ENCODE results near the gene FAM236A. TPM values are rescaled to one million over a fixed set of nuclear protein-coding genes. Genes with fewer than 3 reads are reported as not detected.
"Not testable (repeated sequence)": the region's sequence is repeated elsewhere in the genome, so short reads cannot be mapped to it uniquely, and the experiment has no call there.

FAM236A gene
- not detected for total RNA-seq

- H3K4me1 Mint-ChIP-seq, H3K27ac Mint-ChIP-seq, H3K27me3 Mint-ChIP-seq, H3K4me3 Mint-ChIP-seq, H3K9me3 Mint-ChIP-seq, H3K36me3 Mint-ChIP-seq, DNase-seq: not testable (repeated sequence)
These were observed at the start of gene FAM236A for GRCh38 chrX:72937906-72938305. TSS of gene FAM236A (plus strand) at chrX:72938206. CDS start at chrX:72938263, 57 bp downstream.

- H3K36me3 Mint-ChIP-seq, H3K4me1 Mint-ChIP-seq, H3K4me3 Mint-ChIP-seq, DNase-seq, H3K27me3 Mint-ChIP-seq, H3K9me3 Mint-ChIP-seq, H3K27ac Mint-ChIP-seq: not testable (repeated sequence)
These were observed 48.3 kb upstream of the FAM236A start for GRCh38 chrX:72889740-72890139.

- H3K36me3 Mint-ChIP-seq, H3K4me1 Mint-ChIP-seq, H3K27ac Mint-ChIP-seq, H3K27me3 Mint-ChIP-seq, H3K4me3 Mint-ChIP-seq, DNase-seq, H3K9me3 Mint-ChIP-seq: not testable (repeated sequence)
These were observed 25.7 kb upstream of the FAM236A start, which contains the start of gene FAM236C for GRCh38 chrX:72912315-72912714. TSS of gene FAM236C (plus strand) at chrX:72912615. CDS start at chrX:72912715, 100 bp downstream.

- H3K4me3 Mint-ChIP-seq, H3K4me1 Mint-ChIP-seq, H3K36me3 Mint-ChIP-seq, DNase-seq, H3K27me3 Mint-ChIP-seq, H3K27ac Mint-ChIP-seq, H3K9me3 Mint-ChIP-seq: not testable (repeated sequence)
These were observed 21.9 kb upstream of the FAM236A start for GRCh38 chrX:72916096-72916495.

- not testable (repeated sequence) for H3K4me3 Mint-ChIP-seq, DNase-seq, H3K9me3 Mint-ChIP-seq, H3K4me1 Mint-ChIP-seq, H3K27me3 Mint-ChIP-seq, H3K27ac Mint-ChIP-seq, H3K36me3 Mint-ChIP-seq
These were observed 5.7 kb upstream of the FAM236A start for GRCh38 chrX:72932283-72932682.

GRCh38 chrX:72936455-72936854, 1.6 kb upstream of the FAM236A start:
- H3K27me3 Mint-ChIP-seq, H3K36me3 Mint-ChIP-seq, H3K4me3 Mint-ChIP-seq, H3K27ac Mint-ChIP-seq, H3K4me1 Mint-ChIP-seq, H3K9me3 Mint-ChIP-seq, DNase-seq: not testable (repeated sequence)

- not testable (repeated sequence) for H3K4me3 Mint-ChIP-seq, H3K36me3 Mint-ChIP-seq, H3K27me3 Mint-ChIP-seq, H3K27ac Mint-ChIP-seq, DNase-seq, H3K4me1 Mint-ChIP-seq, H3K9me3 Mint-ChIP-seq
These were observed 1.0 kb upstream of the FAM236A start for GRCh38 chrX:72936882-72937455.

GRCh38 chrX:72942272-72942671, 4.3 kb downstream of the FAM236A start:
- not testable (repeated sequence) for H3K9me3 Mint-ChIP-seq, H3K4me3 Mint-ChIP-seq, H3K27me3 Mint-ChIP-seq, DNase-seq, H3K4me1 Mint-ChIP-seq, H3K27ac Mint-ChIP-seq, H3K36me3 Mint-ChIP-seq

- not testable (repeated sequence) for H3K36me3 Mint-ChIP-seq, H3K27ac Mint-ChIP-seq, H3K9me3 Mint-ChIP-seq, H3K4me3 Mint-ChIP-seq, DNase-seq, H3K4me1 Mint-ChIP-seq, H3K27me3 Mint-ChIP-seq
These were observed 5.2 kb downstream of the FAM236A start for GRCh38 chrX:72943035-72943818.

- H3K27me3 Mint-ChIP-seq, H3K36me3 Mint-ChIP-seq, DNase-seq, H3K4me1 Mint-ChIP-seq, H3K27ac Mint-ChIP-seq, H3K4me3 Mint-ChIP-seq, H3K9me3 Mint-ChIP-seq: not testable (repeated sequence)
These were observed 5.8 kb downstream of the FAM236A start, which contains the start of gene DMRTC1 for GRCh38 chrX:72943819-72944169. TSS of gene DMRTC1 (minus strand) at chrX:72943837. CDS start at chrX:72875694, 68,143 bp downstream.

GRCh38 chrX:72959971-72960370, 22.0 kb downstream of the FAM236A start:
- H3K9me3 Mint-ChIP-seq, H3K4me3 Mint-ChIP-seq, H3K27ac Mint-ChIP-seq: not testable (repeated sequence)

GRCh38 chrX:72971859-72972258, 33.9 kb downstream of the FAM236A start:
- H3K9me3 Mint-ChIP-seq, H3K4me3 Mint-ChIP-seq, DNase-seq, H3K27ac Mint-ChIP-seq, H3K4me1 Mint-ChIP-seq, H3K27me3 Mint-ChIP-seq, H3K36me3 Mint-ChIP-seq: not testable (repeated sequence)

More at GRCh38 chrX:72959971-72960370, 22.0 kb downstream of the FAM236A start:
- H3K27me3 Mint-ChIP-seq, H3K4me1 Mint-ChIP-seq, H3K36me3 Mint-ChIP-seq, DNase-seq: not testable (repeated sequence)

- H3K27ac Mint-ChIP-seq, H3K27me3 Mint-ChIP-seq, H3K4me3 Mint-ChIP-seq, H3K9me3 Mint-ChIP-seq, DNase-seq, H3K4me1 Mint-ChIP-seq, H3K36me3 Mint-ChIP-seq: not testable (repeated sequence)
These were observed 36.9 kb downstream of the FAM236A start for GRCh38 chrX:72974885-72975284.

GRCh38 chrX:72980894-72981469, 43.0 kb downstream of the FAM236A start:
- H3K36me3 Mint-ChIP-seq, H3K4me3 Mint-ChIP-seq, H3K4me1 Mint-ChIP-seq, H3K9me3 Mint-ChIP-seq, DNase-seq, H3K27me3 Mint-ChIP-seq, H3K27ac Mint-ChIP-seq: not testable (repeated sequence)

All from activated naive CD8-positive, alpha-beta T cell treated with anti-CD3 and anti-CD28 coated beads for 36 hours (primary cell).